ENCODE results near the gene CDC42BPA.

CDC42BPA gene

DNA sequence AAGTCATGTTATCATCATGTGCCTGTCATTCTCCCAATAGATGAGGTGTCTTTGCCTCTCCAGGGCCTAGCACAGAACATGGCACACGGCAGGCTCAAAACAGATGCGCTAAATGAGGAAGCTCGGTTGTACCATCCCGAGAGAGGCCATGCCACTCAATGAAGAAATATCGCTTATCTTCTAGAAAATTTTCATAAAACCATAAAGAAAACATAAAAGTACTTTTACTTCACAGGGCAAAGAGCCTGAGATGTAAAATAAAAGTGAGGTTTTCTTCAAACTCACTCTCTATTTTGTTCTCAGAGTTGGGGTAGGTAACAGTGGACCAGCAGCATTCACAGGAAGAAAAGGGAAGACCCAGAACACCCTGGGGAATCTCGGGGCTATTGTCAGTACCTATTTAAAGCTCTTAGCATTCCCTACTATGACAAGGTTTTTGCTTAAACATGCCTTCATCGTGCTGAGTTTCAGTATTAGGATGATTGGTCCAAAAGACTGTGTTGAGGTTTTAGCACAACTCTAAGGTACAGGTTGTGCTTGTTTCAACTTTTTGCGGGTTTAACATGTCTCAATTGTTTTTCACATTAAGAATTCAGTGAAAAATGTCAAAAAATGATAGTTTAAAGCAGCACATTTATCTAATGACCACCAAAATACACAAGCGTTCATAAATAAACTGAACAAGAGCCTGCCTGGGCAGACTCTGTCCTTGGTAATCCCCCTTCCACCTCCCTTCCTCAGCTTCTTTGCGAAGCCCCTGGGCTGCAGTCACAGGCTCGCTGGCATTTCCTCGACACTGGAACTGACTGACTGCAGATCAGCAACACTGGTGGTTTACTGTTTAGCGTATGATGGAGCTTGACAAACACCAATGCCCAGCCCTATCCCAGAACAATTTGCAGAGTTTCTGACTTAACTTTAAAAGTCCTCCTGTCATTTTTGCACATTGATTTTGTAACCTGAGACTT, 322.6 kb downstream of the CDC42BPA start:
- no peak for DNase-seq (ENCODE audit: low read depth in 2 of 2, low spot score in 1 of 2)

DNA sequence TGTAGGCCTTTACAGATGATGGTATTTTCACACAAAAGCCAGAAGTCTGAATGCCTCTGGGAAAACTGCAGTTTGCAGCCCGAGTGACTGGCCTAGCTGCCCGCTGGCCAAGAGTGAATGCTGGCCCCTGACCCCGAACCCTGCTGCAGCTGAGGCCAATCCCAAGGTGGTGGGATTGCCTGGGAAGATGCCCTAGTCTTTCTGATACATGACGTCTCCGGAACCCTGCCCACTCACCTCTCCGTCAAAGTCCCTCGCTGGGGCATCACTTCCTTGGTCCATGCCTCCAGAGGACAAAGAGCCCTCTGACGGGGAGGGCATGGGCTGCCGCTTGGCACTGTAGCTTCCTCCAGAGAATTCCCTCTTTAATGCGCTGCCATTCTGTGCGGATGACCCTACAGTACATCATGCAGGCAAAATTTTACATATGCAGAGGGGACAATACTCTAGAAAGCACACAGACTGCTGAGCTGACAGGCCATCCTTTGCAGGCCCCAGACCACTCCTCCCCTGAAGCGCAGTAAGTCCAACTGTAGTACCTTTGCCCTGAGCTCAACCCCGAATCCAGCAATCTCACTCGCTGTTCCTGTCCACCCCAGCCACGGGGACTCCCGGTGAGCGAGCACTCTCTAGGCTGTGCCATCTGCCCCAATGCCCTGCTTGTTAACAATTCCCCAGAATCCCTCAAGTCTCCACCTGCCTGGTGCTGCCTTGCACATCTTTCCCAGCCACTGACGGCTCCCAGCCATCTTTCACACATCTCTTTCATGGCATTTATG, 323.5 kb downstream of the CDC42BPA start:
- no peak for DNase-seq (ENCODE audit: low read depth in 2 of 2, low spot score in 1 of 2)

DNA sequence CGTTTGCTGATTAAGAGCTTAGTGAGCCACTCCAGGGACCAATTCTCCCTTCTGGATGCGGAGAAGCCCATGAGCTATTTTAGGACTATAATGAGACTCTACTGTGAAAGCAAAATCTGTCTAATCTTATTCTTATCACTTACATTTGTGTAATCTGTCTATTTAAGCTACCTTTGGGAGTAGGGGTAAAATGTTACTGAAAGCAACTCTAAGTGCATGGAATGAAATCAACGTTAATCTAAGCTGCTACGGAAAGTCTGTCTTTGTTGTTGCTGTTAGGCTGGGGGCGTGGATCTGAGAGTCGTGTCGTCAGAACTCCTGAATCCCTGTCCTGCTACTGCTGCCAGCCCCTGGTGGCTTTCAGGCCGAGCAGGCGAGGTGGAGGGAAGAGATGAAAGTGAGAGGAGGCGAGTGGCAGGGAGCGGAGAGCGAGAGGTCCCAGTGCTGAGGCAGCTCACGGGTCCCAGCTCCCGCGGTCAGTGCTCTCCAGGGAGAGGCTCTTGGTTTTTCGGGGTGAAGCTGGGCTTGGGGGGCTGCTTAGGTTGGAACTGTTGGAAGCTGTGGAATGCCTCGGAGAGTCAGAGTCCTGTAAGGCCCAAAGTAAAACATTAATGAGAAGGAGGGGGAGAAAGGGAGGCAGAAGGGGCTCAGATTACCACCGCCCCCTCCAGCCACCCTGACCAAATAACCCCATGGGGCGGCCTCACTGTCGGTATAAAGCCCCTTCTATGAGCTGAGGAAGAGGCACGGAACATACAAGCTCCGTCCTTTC, 324.3 kb downstream of the CDC42BPA start:
- DNase-seq (ENCODE audit: low read depth in 2 of 2, low spot score in 1 of 2), result no peak

DNA sequence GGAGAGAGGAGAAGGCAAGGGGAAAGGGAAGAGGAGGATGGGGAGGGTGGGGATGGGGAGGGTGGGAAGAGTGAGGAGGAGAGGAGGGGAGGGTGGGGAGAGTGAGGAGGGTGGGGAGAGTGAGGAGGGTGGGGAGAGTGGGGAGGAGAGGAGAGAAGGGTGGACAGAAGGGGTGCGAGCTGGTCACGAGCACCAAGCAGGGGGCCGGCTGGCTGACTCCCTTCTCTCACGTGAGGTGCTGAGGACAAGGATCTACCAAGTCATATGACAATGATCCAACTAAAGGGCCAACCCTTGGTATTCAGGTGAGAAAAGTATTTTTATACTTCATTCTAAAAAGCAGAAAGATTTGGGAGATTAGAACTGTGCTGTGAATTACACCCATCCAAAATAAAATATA, 326.4 kb downstream of the CDC42BPA start:
- no peak for DNase-seq (ENCODE audit: low read depth in 2 of 2, low spot score in 1 of 2)

DNA sequence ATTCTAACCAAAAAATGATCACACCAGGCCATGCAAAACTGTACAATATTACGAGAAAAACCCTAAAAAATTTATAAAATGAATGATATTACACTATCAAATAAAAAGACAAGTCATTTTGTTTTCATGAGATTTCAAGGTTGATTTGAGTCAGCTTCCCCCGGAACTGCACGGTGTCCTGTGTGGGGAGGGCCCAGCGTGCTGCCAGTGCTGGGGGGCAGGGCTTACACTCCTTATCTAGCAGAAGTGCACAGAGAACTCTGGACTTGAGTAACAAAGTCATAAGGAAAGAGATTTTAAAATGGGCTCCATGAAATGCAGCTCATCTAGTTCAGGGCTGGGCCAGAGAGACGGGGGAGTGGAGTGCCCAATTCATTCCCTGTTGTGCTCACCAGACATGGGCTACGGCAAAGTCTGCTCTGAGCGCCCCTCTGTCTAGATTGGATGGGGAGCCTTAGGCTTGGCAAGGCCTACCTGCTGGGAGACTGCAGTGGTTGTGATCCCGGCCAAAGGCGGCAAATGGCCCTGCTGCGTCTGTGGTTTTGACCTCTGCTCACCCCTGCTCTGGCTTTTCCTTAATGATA, 328.1 kb downstream of the CDC42BPA start:
- DNase-seq (ENCODE audit: low read depth in 2 of 2, low spot score in 1 of 2), result no peak

DNA sequence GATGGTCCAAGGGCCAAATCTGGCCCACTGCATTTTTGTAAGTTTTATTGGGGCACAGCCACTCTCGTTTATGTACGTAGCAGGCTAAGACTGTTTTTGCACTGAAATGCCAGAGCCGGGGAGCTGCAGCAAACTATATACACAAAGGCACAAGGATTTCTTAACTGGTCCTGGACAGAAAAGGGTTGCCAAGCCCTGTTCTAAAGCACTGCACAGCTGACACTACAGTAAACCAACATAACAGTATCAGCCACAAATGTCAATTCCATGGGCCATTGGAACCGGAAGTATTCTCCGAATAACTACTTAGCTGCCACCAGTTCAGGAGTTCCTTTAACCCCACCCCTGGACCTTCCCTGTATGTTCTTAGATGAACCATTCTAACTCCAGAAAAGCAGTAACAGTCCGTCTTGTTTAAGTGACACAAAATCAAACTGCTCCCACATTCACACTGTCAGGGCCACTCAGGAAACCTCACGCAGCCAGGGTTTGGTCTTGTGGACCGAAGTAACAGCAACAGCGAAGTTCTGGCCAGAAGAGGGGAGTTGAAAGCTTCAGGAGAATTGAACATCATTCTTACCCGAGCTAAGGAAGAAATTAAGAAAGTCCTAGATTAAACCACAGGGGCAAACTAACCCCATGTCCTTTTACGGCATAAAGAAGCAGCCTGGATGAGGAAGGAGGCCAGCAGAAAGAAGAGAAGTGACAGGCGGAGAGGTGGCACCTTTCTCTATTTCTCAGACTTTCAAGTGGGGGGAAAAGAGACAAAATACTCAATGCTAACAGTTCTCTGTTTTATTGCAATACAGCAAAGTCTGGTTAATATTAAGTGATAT, 329.0 kb downstream of the CDC42BPA start:
- no peak for DNase-seq (ENCODE audit: low read depth in 2 of 2, low spot score in 1 of 2)

DNA sequence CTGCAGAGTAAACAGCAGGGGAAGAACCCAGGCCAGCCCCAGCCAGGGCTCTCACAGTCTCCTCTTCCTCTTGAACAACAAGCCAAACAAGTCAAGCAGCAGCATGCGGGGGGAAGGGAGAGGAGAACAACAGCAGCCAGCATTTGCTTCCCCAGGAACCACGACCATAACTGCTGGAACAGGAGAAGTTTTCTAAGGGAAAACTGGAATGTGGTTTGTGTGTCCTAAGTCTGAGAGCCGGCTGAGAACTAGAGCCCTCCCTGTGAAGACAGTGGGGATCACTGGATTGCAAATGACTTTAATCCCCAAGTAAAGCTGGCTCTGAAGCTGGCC, 330.0 kb downstream of the CDC42BPA start:
- no peak for DNase-seq (ENCODE audit: low read depth in 2 of 2, low spot score in 1 of 2)

DNA sequence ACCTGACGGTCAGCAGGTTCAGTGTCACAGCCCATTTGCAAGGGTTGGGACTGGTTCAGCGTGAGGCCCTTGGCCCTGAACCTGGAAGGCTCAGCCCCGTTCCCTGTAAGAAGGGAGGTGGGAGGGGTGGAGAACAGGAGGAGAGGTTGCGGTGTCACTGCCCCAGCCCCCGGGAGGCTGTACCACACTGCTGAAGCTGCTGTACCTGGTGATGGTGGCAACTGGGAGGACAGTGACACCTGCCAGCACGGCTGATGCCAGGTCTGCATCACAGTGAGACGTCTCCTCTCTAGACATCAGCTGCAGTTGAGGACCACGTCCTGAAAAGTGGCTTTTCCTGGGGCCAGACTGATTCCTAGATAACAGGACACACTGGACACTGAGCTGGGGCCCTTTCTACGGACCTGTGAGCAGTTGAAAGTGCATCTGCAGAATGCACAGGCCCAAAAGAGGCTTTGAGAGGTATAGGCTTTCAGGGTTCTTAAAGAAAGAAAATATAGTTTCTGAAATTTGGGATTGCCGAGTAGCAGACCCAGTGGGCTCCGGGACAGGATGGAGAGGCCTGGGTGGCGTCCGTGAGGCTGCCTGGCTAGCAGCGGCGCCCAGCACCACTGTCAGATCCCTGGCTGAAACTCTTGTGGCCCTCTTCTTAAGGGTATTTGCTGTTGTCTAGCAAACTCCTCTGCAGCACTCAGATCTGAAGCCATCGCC, 330.5 kb downstream of the CDC42BPA start:
- no peak for DNase-seq (ENCODE audit: low read depth in 2 of 2, low spot score in 1 of 2)

DNA sequence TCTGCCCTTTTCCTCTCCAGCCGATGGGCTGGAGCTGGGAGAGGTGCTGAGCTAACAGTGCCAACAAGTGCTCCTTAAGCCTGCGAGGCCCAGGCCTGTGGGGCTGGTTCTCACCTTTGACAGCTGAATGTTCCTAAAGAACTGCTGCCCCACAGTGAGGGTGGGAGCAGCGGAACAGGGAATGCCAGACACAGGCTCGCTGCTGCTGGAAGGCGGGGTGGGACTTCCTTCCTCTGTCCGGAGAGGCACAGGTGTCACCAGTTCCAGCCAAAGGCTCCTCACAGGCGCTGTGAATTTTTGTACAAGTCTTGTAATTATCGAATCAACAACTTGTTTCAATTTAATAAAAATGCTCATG, 331.1 kb downstream of the CDC42BPA start:
- no peak for DNase-seq (ENCODE audit: low read depth in 2 of 2, low spot score in 1 of 2)

DNA sequence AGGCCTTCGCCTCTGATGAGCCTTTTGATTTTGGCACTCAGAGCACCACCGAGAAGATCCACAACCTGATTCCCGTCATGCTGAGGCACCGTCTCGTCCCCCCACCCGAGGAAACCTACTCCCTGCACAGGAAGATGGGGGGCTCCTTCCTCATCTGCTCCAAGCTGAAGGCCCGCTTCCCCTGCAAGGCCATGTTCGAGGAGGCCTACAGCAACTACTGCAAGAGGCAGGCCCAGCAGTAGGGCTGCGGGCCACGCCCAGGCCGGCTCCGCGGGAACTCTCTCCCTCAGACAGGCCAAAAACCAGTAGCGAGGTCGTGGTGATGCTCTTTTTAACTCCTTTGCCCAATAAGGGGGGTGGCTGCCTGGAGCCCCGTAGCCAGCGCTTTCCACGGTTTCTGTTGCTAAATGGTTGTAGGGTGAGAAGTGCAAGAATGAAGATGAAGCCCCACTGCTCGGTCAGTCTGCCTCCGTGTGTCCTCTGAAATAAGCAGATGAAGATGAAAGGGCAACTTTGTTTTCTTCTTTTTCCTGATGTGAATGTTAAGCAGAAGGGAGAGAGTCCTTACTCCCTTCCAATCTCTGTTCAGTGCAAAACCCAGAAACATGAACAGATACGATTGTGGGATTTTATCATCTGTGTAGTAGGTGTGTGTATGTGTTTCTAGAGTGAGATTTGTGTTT, 331.7 kb downstream of the CDC42BPA start:
- DNase-seq (ENCODE audit: low read depth in 2 of 2, low spot score in 1 of 2), result no peak

DNA sequence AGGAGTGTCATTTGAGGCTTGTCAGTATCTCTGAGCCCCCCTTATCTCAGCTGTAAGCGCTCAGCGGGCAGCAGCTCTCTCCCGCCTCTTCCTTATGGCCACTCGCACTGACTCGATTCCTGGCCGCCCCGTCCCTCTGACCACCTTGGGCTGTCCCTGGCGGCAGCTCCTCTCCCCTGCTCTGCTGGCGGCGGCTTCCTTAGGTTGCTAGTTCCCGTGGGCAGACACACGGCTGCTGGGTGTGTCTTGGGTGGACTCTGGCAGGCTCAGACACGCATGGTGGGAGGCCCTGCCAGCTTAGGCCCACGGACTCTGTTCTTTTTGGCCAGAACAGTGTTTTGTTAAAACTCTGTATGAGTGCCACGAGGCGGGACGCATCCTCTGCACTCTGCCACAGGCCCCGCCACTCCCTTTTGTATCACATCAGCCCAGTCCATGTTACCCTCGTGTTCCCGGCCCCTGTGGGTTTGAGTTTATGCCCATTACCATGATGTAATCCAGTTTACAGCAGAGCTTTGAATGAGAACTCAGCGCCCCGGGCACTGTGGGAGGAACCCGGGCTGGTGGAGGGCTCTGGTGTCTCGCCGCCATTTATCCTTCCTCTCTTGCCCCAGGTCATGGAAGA, 332.3 kb downstream of the CDC42BPA start:
- no peak for DNase-seq (ENCODE audit: low read depth in 2 of 2, low spot score in 1 of 2)

DNA sequence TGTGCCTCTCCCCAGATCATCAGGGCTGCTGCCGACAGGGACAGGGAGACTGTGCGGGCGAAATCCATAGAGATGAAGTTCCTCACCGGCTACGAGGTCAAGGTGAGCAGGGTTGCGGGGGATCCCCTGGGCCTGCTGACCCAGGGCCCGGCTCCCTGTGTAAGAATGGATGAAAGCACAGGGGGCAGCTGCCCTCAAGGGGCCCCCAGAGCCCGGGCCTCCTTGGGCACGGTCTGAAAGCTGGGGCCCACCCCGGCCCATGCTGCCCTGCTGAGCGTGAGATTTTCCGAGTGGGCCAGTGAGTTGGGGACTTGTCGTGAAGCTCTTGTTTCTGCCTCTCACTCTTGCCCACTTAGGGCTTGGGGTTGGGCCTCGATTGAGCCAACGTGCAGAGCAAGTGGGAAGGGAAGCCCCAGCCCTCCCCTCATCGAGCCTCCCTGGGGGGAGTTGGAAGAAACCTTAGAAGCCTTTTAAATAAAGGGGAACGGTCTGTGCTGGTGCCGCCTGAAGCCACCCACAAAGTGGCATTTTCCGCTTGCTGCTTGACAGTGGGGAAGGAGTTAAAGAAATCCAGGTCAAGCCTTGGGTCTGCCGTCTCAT, 333.0 kb downstream of the CDC42BPA start:
- no peak for DNase-seq (ENCODE audit: low read depth in 2 of 2, low spot score in 1 of 2)

DNA sequence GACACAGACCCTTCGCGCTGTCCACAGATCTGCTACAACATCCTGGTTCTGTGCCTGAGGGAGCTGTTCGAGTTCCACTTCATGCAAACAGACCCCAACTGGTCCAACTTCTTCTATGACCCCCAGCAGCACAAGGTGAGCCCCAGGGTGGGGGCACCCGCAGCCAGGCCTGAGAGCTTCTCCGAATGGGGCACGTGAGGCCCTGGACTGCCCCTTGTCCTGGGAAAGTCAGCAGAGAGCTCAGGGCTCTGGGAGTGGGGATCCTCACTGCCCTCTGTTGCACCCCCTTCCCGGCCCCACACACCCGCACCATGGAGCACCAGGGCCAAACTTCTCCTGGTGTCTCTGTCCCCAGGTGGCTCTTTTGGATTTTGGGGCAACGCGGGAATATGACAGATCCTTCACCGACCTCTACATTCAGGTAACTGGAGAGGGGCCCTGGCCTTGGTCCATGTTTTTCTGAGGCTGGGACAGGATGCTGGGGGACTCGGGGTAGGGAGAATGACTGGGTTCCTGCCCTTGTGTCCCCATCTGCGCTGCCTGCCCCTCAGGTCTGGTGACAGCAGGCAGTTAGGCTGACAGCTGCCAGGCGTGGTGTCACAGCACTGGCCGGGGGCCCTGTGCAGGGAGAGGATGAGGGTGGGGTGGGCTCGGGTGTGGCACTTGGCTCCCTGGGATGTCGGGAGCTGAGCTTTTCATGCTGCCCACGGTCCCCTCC, 333.6 kb downstream of the CDC42BPA start:
- no peak for DNase-seq (ENCODE audit: low read depth in 2 of 2, low spot score in 1 of 2)

DNA sequence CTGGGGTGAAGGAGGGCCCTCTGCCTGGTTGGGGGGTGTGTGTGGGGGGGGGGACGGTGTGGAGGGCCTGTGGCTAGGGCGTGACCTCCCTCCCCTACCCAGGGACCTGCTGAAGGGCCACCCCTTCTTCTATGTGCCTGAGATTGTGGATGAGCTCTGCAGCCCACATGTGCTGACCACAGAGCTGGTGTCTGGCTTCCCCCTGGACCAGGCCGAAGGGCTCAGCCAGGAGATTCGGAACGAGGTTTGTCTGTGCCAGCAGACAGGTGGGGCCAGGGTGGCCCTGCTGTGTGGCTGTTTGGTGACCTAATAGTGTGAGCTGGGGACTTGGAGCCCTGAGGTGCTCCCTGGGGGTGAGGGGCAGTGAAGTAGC, 334.3 kb downstream of the CDC42BPA start:
- DNase-seq (ENCODE audit: low read depth in 2 of 2, low spot score in 1 of 2), result no peak

DNA sequence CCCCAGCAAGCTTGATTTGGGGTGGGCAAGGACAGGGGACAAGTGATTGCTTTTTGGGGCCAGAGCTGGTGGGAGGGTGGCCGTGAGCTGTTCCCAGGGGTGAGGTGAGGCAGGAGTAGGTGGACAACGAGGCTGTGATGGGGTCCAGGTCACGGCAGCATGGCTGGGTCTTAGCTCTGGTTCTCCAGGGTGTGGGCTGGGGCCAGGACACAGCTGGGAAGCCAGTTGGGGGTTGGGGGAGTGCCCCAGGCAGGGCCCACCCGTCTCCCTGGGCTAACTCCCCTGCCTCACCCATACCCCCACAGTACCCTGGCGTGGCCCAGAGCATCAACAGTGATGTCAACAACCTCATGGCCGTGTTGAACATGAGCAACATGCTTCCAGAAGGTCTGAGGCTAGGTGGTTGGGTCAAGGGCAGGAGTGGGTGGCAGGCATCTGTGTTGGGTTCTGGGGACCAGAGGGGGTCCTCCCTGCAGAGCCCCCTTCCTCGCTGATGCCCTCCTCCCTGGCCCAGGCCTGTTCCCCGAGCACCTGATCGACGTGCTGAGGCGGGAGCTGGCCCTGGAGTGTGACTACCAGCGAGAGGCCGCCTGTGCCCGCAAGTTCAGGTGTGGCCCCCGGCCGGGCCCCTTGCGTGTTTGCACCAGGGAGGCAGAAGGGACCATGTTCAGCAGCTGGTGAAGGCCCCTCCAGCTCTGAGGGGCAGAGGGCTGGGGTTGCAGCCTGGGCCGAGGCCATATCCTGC, 334.9 kb downstream of the CDC42BPA start:
- DNase-seq (ENCODE audit: low read depth in 2 of 2, low spot score in 1 of 2), result no peak

DNA sequence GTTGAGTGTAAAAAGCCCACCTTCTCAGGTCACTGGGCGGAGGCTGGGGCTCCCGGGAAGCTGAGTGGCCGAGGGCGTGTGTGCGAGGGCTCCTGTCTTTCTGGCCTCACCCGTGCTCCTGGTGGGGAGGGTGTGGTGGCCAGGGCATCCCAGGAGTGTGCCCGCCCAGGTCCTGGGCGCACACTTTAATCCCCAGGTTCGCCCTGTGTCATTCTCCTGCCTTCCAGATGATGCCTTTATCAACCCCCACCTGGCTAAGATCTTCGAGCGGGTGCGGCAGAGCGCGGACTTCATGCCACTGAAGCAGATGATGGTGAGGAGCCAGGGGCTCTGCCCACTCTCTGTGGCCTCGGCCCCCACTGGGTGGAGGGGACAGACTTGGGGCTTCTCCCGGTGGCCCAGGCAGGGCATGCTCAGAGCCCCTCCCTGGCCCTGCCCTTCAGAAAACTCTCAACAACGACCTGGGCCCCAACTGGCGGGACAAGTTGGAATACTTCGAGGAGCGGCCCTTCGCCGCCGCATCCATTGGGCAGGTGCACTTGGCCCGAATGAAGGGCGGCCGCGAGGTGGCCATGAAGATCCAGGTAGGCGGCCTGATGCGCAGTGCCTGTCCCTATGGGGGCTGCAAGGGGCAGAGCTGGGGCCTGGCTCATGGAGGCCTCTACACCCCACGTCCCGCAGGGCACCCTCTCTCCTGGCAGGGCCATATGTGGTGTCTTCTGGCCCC, 335.7 kb downstream of the CDC42BPA start:
- no peak for DNase-seq (ENCODE audit: low read depth in 2 of 2, low spot score in 1 of 2)

Measured in stimulated activated CD8-positive, alpha-beta memory T cell treated with anti-CD3 and anti-CD28 coated beads, Interleukin-4, amount 100 ng/mL, for 4 hours (primary cell).